Activated naive CD4-positive, alpha-beta T cell (primary cell): Measurements from ENCODE around the gene PTER.

ENCODE experiments used
- DNase-seq, 4 experiments: peaks; one replicate each; lab custom pipeline; 2025; lab: John Stamatoyannopoulos, UW

PTER gene

DNA sequence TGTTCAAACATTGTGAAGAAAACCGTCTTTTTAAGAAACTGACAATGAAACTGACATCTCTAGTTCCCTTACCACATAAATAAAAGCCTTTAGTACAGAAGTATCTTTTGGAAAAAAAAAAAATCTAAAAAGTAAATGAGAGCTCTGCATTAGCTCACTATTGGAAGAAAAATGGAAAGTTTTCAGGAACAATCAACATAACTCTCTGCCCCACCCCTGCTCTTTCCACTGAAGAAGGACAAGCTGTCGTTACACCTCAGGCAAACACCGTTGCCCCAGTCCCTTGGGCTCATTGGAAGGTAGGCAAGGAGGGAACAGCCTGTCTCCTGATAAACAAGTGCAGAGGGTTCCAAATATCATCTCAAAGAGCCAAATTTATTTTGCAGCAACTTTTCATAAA, 107.3 kb downstream of the PTER start:
- DNase-seq: no peak

DNA sequence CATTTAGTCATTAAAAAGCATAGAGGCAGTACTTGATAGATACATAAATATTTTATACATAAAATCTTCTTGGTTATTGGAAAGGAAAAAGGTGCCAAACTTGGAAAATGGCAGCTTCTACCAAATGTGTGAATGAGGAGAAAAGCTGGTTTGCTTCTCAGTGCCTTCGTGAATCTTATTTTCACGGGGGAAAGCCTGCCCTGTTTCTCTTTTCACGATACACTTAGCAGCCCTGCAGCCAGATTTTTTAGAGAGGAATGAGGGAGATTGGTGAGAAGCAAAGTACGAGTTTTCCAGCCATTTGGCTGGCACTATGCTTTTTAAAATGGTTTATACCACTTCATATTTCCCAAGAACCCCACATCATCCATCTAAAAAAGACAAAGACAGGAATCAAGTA, 107.8 kb downstream of the PTER start:
- DNase-seq: no peak

DNA sequence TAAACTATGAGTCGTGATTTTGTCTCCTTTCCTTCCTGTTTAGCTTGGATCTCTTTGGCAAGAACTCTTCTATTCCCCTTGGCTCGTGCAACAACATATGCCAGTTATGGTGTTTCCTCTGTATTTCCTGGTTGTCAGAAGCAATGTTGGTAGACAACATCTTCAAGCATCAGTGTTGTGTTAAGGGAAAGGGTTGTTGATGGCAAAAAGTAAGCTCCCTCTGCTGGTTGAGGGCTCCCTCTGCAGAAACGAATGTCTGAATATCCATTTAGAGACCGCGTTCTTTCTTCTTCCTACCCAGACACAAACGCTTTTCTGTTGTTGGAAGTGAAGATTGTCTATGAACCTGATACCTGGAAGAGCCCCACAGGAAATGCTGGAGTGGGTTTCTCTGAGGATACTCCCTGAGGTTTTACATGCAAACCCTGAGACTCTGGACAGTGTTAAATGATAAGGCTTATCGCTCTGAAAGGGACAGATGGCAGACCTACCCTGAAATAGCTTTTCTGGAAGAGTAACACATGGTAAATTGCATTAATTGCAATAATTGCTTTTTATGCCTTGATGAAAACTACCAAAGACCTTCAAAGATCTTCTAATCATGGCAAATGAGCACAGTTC, 108.4 kb downstream of the PTER start:
- no peak for DNase-seq

DNA sequence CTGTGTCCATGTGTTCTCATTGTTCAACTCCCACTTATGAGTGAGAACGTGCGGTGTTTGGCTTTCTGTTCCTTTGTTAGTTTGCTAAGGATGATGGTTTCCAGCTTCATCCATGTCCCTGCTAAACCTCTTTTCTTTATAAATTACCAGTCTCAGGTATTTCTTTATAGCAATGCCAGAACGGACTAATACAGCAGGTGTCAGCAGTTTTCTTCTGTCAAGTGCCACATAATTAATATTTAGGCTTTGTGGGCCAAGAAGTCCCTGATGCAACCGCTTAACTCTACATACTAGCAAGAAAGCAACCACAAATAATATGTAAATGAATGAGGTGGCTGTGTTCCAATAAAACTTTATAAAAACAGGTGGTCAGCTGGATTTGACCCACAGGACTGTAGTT, 111.2 kb downstream of the PTER start:
- DNase-seq: no peak

DNA sequence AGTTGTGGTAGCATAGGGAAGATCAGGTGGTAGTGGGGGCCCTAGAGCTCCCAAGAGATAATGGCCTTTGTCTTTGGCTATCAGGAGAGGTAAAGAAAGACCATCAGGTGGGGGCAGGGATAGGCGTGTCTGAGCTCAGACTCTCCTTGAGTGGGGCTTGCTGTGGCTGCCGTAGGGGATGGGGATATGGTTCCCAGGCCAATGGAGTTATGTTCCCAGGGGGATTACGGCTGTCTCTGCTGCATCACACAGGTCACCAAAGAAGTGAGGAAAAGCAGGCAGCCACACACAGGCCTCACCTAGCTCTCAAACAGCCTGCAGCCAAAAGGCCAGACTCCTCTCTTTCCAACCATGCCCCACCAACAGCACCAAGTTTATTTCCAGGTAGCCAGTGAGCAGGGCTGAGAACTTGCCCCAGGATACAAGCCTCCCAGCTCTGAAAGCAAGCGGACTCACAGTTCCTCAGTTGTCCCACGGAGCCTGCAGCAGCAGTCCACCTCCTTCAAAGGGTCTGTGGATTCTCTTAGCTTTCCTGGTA, 122.5 kb downstream of the PTER start:
- DNase-seq: no peak

DNA sequence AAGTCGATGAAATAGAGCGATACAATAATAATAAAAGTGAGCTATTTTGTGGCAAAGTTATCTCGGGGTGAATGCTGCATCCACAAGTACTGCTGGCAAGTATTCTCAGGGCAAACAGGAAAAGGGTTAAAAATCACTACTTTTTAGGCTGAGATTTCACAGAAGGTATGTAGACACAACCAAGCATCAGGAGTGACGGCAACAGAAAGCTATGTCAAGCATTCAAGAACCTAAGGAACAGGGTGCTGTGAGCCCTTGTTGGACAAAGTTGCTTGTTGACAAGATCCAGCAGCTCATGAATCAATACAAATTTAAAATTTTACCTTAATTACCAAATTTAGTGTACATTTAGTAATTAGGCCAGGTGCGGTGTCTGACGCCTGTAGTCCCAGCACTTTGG, 126.1 kb downstream of the PTER start:
- no peak for DNase-seq
